HuH-7.5 (cell line): ENCODE results near the gene SAP30.

ENCODE experiments used
- DNase-seq: peaks from one replicate; pipeline ENCODE4 v3.0.0; 2011; ENCODE audit warnings: low spot score

The SAP30 gene

DNA sequence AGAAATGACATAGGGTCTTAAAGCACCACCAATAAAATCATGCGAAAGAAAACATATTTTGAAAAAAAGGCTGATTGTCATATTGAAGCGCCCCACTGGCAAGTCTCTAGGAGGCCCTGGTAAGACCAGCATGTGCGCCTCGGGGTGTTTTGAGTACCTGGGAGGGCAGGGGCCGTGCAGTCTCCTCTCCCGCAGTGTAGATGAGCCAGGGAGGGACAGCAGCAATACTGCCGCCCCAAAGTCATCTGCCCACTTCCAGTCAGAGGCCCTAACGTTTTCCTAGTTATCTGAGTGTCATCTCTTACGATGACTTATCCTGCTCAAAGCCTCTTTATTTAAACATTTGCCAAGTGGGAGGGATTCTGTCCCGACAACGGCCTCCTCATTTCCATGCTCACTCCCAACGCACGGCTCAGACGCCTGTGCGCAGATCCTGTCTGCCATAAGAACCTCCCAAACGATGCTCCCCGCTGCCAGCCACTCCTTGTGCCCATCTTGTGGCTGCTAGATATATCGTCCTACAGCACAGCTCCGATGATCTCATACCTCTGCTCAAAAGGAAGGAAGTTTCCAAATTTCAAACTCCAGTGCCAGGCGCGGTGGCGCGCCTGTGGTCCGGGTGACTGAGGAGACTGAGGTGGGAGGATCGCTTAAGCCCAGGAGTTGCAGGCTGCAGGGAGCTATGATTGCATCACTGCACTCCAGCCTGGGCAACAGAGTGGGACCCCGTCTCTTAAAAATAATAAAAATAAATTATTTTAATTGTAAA lies 45.3 kb downstream of the SAP30 start:
- no peak for DNase-seq

DNA sequence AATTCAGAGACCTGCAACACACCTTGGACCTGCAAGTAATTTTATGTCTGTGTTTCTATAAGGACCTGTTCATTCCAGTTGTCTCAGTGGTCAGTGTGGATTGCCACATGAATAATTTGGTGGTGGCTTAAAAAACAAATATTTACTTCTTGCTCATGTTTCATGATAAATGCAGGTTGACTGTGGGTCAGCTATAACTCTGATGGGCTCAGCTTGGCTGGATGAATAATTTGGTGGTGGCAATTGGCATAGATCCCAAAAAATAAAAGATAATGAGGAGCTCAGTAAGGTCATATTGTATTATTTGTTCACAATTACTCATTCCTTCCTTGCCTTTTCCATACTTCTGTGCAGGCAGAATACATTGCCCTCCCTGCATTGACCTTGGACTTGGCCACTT lies 47.1 kb downstream of the SAP30 start:
- no peak for DNase-seq

- DNase-seq = no peak
Observed at GRCh38 chr4:173418639-173419038, 47.9 kb downstream of the SAP30 start.

DNA sequence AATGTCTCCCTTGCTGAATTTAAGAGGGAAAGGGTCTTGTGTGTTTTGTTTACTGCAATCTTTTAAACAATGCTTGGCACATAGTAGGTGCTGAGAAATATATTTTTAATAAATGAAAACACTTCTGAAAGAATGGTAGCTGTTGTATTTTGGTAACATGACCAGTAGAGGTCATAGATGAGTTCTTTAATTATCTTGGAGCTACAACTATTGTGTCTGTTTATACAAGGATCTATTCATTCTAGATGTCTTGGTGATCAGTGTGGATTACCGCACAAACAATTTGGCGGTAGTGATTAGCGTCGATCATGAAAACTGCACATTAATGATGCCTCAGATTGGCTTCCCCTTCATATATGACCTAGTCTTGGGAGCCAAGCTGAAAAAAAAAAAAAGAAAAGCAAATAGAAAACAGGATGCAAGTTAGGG lies 49.6 kb downstream of the SAP30 start:
- no peak for DNase-seq

DNA sequence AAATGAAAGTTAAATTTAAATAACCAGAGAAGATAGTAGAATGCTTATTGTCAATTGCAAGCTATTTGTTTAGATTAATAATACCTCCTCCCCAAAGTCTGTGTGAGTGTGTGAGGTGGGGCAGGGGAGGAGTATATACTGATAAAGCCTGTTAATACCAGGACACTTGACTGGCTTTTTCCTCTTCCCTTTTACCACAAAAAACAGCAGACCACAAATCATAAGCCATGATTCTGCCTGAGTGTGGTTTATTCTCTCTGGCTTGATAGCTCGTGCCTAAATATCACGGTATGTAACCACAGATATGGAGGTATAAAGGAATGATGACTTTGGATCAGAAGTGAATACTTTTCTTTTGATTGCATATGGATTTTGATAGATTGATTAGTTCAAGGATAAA lies 50.0 kb downstream of the SAP30 start:
- no peak for DNase-seq

DNA sequence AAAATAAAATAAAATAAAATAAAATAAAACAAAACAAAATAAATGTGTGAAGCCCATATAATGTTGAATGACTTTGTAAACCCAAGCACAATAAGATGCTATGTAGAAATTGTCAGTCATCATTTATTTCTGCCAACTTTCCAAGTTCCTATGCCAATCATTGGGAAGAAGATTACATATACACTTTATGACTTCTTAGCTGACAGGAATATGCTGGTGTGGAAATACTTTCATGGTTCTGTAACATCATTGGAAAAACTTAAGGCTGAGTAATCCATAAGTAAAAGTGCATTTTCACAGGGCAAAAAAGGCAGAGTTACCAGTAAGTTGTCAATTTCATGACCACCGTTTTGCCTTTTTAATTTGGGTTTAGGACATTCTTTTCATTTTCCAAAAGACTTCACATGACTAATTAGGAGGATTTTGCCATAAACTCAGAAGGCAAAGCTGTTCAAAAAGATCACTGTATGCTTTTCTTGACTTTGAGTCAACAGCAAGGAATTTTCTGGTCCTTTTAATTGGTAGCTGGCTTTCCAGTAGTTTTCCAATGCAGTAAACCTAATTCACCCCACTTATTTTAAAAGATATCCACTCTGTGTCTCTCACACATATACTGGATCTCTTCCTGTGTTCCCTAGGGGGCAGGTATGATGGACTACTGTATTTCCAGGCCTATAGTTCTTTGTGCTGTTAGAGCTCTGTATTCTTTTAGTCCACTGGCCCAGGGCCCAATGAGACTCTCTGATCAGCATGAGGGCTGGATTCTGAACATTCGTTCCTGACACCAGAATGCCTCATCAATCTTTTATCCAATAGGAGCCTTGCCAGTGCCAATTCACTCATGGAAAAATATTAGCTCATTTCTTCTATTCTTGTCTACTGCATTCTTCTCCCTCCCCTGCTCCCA lies 54.4 kb downstream of the SAP30 start:
- no peak for DNase-seq

DNA sequence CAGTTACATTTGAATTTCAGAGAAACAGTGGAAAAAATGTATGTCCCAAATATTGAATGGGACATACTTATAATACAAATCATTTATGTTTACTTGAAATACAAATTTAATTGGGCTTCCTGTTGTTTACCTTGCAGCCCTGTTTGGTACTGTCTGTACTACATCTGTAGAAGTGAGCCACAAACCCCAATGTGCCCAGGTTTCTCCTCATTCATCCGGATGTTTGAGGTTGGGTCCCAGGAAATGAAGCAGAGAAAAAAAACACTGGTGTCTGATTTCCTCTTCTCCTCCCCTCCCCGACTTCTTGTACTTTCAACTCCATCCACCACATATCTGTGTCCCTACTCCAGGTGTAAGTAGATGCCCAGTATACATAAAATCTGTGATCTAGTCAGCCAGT lies 55.3 kb downstream of the SAP30 start:
- no peak for DNase-seq
